Measurements from ENCODE around the gene DCTPP1. TPM values are rescaled to one million over a fixed set of nuclear protein-coding genes. Genes with fewer than 3 reads are reported as not detected.

Gene DCTPP1
- total and polyA plus RNA-seq, 2 of the 13 experiments (the other 11 are each of a cell fraction or from before 2014, with no cell fraction given): 54.8 to 74.4 TPM

DNA sequence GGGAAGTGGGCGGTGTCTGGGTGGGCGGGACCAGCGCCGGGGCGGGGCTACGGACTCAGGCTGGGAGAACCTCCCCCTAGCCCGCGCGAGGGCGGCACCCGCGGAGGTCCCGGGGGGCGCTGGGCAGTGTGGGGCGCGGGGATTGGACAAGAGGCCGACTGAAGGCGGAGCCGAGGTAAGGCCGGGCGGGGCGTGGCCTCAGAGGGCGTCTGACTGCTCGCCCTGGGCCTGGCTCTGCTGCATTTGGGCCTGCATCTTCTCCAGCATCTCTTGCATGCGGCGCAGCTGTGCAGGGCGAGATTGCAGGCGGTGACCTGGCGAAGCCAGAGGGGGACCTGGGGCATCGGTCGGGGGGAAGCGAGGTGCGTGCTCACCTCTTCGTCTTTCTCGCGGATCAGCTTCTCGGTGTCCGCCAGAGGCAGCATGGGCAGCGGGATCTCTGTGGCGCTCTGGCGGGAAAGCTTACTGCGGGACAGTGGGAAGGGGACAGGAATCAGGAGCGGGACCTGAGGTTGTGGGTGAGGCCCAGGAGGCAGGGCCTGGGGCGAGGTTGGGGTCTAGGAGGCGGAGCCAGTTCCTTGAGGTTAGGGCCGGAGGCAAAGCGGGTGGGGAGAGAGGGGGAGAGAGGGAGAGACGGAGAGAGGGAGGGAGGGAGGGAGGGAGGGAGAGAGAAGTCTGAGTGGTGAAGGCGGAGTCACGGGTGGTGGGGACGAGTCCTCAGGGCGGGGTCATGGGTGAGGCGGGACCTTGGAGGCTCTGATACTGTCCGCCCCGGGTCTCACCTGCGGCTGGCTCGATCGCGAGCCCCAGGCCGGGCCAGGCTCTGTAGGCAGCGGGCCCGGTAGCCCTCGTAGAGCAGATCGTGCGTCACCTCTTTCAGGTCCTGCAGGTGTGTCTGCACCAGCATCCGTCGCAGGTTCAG lies 51.3 kb downstream of the DCTPP1 start (continued):
- TF ChIP-seq ZNF879 (CRISPR knock-in tag; IDR thresholded peaks at IDR 0.05) (peak; percentile 47; the same call in 1 of the 2 replicates), MXD4 (CRISPR knock-in tag; IDR thresholded peaks at IDR 0.05) (peak; percentile 66; the same call in 1 of the 2 replicates), HIVEP1 (CRISPR knock-in tag; IDR thresholded peaks at IDR 0.05) (peak; percentile 65), KDM5A (IDR thresholded peaks at IDR 0.05; ENCODE audit: borderline replicate concordance, low read length) (peak; percentile 32; the same call in 1 of the 2 replicates), ZNF34 (CRISPR knock-in tag; IDR thresholded peaks at IDR 0.05; ENCODE audit: borderline replicate concordance) (peak; percentile 94; the same call in 1 of the 2 replicates), JUN (CRISPR knock-in tag; IDR thresholded peaks at IDR 0.05) (peak; percentile 58; the same call in 1 of the 2 replicates), TFDP1 (CRISPR knock-in tag; IDR thresholded peaks at IDR 0.05; ENCODE audit: borderline replicate concordance) (peak; percentile 84), ZNF580 (CRISPR knock-in tag; IDR thresholded peaks at IDR 0.05; ENCODE audit: borderline replicate concordance, low read depth) (0 out of 2 replicates have a peak, but pooled peaks have one; percentile 80), SNAPC4 (CRISPR knock-in tag; IDR thresholded peaks at IDR 0.05) (peak; percentile 40; the same call in 1 of the 2 replicates), LCORL (IDR thresholded peaks at IDR 0.05) (no peak), LCORL (CRISPR knock-in tag; IDR thresholded peaks at IDR 0.05) (no peak; the same call in 1 of the 2 replicates), POLR2A (IDR thresholded peaks at IDR 0.05; ENCODE audit: insufficient read depth in 1 of 2, low read depth in 2 of 2, low read length in 2 of 2) (peak; percentile 65 to 98; a peak in 3 of 4 replicates), ZNF772 (CRISPR knock-in tag; IDR thresholded peaks at IDR 0.05) (peak; percentile 8; the same call in 1 of the 2 replicates), ZNF749 (CRISPR knock-in tag; IDR thresholded peaks at IDR 0.05; ENCODE audit: borderline replicate concordance) (peak; percentile 89; the same call in 1 of the 2 replicates), STAG1 (CRISPR knock-in tag; IDR thresholded peaks at IDR 0.05) (peak; percentile 43), SP1 (IDR thresholded peaks at IDR 0.05) (no peak), SP1 (CRISPR knock-in tag; IDR thresholded peaks at IDR 0.05) (peak; percentile 89)
- TF ChIP-seq, protein P1, sequence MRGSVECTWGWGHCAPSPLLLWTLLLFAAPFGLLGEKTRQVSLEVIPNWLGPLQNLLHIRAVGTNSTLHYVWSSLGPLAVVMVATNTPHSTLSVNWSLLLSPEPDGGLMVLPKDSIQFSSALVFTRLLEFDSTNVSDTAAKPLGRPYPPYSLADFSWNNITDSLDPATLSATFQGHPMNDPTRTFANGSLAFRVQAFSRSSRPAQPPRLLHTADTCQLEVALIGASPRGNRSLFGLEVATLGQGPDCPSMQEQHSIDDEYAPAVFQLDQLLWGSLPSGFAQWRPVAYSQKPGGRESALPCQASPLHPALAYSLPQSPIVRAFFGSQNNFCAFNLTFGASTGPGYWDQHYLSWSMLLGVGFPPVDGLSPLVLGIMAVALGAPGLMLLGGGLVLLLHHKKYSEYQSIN (CRISPR knock-in tag; IDR thresholded peaks at IDR 0.05; ENCODE audit: borderline replicate concordance): no peak

Measured in HepG2 (cell line).